ENCODE measurements around the gene RAMAC.
"Not testable (repeated sequence)": the region's sequence is repeated elsewhere in the genome, so short reads cannot be mapped to it uniquely, and the experiment has no call there.

The RAMAC gene

GRCh38 chr15:83014205-83014653, 28.2 kb downstream of the RAMAC start:
- no peak for DNase-seq (ENCODE audit: low read depth)

DNA sequence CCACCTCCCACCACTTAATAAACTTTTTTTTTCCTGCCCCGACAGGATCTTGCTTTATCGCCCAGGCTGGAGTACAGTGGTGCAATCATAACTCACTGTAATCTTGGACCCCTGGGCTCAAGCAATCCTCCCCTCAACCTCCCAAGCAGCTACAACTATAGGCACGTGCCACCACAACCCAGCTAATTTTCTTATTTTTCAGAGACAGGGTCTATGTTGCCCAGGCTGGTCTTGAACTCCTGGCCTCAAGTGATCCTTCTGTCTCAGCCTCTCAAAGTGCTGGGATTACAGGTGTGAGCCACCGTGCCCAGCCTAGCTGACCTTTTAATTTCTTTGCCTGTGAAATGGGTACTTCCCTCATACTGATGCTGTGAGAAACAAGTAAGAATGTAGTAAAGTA, 29.4 kb downstream of the RAMAC start:
- DNase-seq (ENCODE audit: low read depth): no peak

DNA sequence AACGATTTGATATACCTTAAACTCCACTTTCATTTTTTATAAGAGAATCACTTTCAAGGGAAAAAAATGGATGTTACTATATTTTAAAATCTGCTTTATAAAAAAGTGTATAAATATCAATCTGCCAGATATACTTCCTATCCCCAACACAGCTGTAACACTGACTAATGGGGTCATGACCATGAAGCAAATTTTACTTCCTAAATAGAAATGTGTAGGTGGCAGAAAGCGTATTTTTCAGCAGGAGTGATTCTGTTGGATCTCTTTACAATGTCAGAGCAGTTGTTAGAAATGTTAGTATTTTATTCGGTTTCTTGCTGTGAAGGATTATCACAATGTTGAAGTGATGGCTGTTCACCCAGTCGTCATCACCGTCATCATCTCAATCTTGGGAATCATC, 30.9 kb downstream of the RAMAC start:
- no peak for DNase-seq (ENCODE audit: low read depth)

DNA sequence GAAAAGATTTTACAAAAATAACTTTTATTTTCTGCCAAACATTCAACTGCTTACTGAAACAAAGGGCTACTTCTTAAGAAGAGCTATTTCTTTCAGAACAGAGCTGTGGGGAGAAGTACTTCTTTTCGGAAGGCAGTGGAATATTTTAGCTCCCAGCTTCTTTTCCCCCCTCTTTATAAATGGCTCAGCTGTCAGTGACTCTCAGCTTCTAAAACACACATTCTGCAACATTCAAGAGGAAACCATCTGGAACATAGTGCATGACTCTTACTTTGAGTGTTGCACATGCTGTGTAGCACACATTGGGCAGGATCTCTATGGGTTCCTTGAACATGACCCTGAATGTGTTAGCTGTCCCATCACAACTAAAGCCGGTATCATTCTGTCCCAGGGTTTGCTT, 32.4 kb downstream of the RAMAC start:
- no peak for DNase-seq (ENCODE audit: low read depth)

GRCh38 chr15:83030021-83030420, 44.0 kb downstream of the RAMAC start:
- DNase-seq (ENCODE audit: low read depth): no peak

GRCh38 chr15:83031234-83031633, 45.2 kb downstream of the RAMAC start:
- not testable (repeated sequence) for DNase-seq (ENCODE audit: low read depth)

- no peak for DNase-seq (ENCODE audit: low read depth)
Measured at GRCh38 chr15:83036253-83036652, 50.2 kb downstream of the RAMAC start.

- no peak for DNase-seq (ENCODE audit: low read depth)
Measured at GRCh38 chr15:83039206-83039605, 53.2 kb downstream of the RAMAC start.

All from stimulated activated CD8-positive, alpha-beta memory T cell treated with anti-CD3 and anti-CD28 coated beads, Interleukin-7, amount 100 ng/mL, for 24 hours (primary cell).